HEK293 (cell line): ENCODE data around the gene SLC4A11.

Experiments
- CTCF ChIA-PET: fragments of 350-600 bp; formaldehyde crosslinking; extraction: SDS; loops from one replicate; lab custom pipeline; 2021; ENCODE audit warnings: antibody characterized with exemption; lab: Yijun Ruan, JAX
- POLR2A ChIA-PET: fragments of 300-600 bp; formaldehyde crosslinking; extraction: SDS; loops from one replicate; lab custom pipeline; 2020; ENCODE audit warnings: antibody characterized with exemption, inconsistent platforms; lab: Yijun Ruan, JAX
- H3K27ac ChIP-seq: fragments of 200-500 bp; sonication (Bioruptor generic); 2 replicates; pipeline ENCODE4 v1.5.1; 2014; ENCODE audit warnings: low read depth, low read length, control low read depth, inconsistent platforms; ENCODE audit errors: extremely low read depth
- H3K36me3 ChIP-seq, 2 experiments: fragments of 200-500 bp in 1 of 2; sonication (Bioruptor generic) in 1 of 2; 1 replicate in 1 of 2; 2 replicates in 1 of 2; pipeline ENCODE4 v1.5.1; 2014 to 2017; ENCODE audit warnings: inconsistent platforms in 2 of 2, low read length in 2 of 2; ENCODE audit not compliant: control insufficient read depth in 2 of 2, insufficient read depth in 1 of 2
- H3K4me1 ChIP-seq: fragments of 200-500 bp; sonication (Bioruptor generic); 2 replicates; pipeline ENCODE4 v1.5.1; 2014; ENCODE audit warnings: mild to moderate bottlenecking, low read length, inconsistent platforms; ENCODE audit not compliant: control insufficient read depth, insufficient read depth
- H3K4me3 ChIP-seq: 2 replicates; pipeline ENCODE4 v1.5.1; 2011; ENCODE audit warnings: low read depth, mild to moderate bottlenecking, control low read depth, low read length, moderate library complexity
- H3K9me3 ChIP-seq: fragments of 200-500 bp; sonication (Bioruptor generic); 2 replicates; pipeline ENCODE4 v1.5.1; 2014; ENCODE audit warnings: low read depth, low read length, inconsistent platforms; ENCODE audit not compliant: control insufficient read depth, insufficient read depth
- GLI2 ChIP-seq: fragments of 450-650 bp; formaldehyde crosslinking; IDR thresholded peaks from 2 replicates; pipeline ENCODE4; 2017; ENCODE audit warnings: missing biosample characterization, missing genetic modification characterization, low read depth, borderline replicate concordance
- HOXA7 ChIP-seq: sonication (generic); formaldehyde crosslinking; IDR thresholded peaks from 2 replicates; pipeline ENCODE4 v1.8.1; 2022; ENCODE audit warnings: missing genetic modification reagents, borderline replicate concordance
- HOXC10 ChIP-seq: sonication (generic); formaldehyde crosslinking; IDR thresholded peaks from 2 replicates; pipeline ENCODE4 v1.8.1; 2023; ENCODE audit warnings: mild to moderate bottlenecking, missing genetic modification reagents
- PRDM1 ChIP-seq: fragments of 450-650 bp; formaldehyde crosslinking; IDR thresholded peaks from 2 replicates; pipeline ENCODE4; 2016; ENCODE audit warnings: missing biosample characterization, missing genetic modification characterization
- SETDB1 ChIP-seq: IDR thresholded peaks from one replicate; pipeline ENCODE4 v1.6.1; 2017; ENCODE audit warnings: mild to moderate bottlenecking, low read length, moderate library complexity, mixed read lengths; ENCODE audit not compliant: insufficient read length
- ZBTB1 ChIP-seq: fragments of 450-650 bp; formaldehyde crosslinking; IDR thresholded peaks from 2 replicates; pipeline ENCODE4 v1.5.1; 2016; ENCODE audit warnings: missing biosample characterization, missing genetic modification characterization
- ZBTB17 ChIP-seq: fragments of 450-650 bp; formaldehyde crosslinking; IDR thresholded peaks from 2 replicates; pipeline ENCODE4 v1.5.1; 2016; ENCODE audit warnings: missing biosample characterization, missing genetic modification characterization
- ZIC2 ChIP-seq: fragments of 450-650 bp; formaldehyde crosslinking; IDR thresholded peaks from 2 replicates; pipeline ENCODE4 v1.5.1; 2016; ENCODE audit warnings: missing biosample characterization, missing genetic modification characterization
- ZNF114 ChIP-seq: fragments of 450-650 bp; formaldehyde crosslinking; IDR thresholded peaks from 2 replicates; pipeline ENCODE4 v1.5.0; 2017; ENCODE audit warnings: missing biosample characterization, missing genetic modification characterization
- ZNF121 ChIP-seq: fragments of 450-650 bp; formaldehyde crosslinking; IDR thresholded peaks from 2 replicates; pipeline ENCODE4 v1.5.1; 2016; ENCODE audit warnings: missing biosample characterization, missing genetic modification characterization
- ZNF19 ChIP-seq: fragments of 450-650 bp; formaldehyde crosslinking; IDR thresholded peaks from 2 replicates; pipeline ENCODE4; 2016; ENCODE audit warnings: missing biosample characterization, missing genetic modification characterization, low read depth
- ZNF280C ChIP-seq: fragments of 450-650 bp; formaldehyde crosslinking; IDR thresholded peaks from 2 replicates; pipeline ENCODE4 v1.5.1; 2016; ENCODE audit warnings: missing biosample characterization, missing genetic modification characterization
- ZNF292 ChIP-seq: fragments of 450-650 bp; formaldehyde crosslinking; IDR thresholded peaks from 2 replicates; pipeline ENCODE4 v1.5.1; 2016; ENCODE audit warnings: low read depth, missing biosample characterization, missing genetic modification characterization, borderline replicate concordance
- ZNF302 ChIP-seq: fragments of 450-650 bp; formaldehyde crosslinking; IDR thresholded peaks from 2 replicates; pipeline ENCODE4 v1.5.1; 2016; ENCODE audit warnings: missing biosample characterization, missing genetic modification characterization, low read depth
- ZNF335 ChIP-seq: fragments of 450-650 bp; formaldehyde crosslinking; conservative IDR thresholded peaks from 2 replicates; pipeline ENCODE4 v1.5.1; 2016; ENCODE audit warnings: missing biosample characterization, missing genetic modification characterization
- ZNF48 ChIP-seq: fragments of 450-650 bp; formaldehyde crosslinking; IDR thresholded peaks from 2 replicates; pipeline ENCODE4 v1.5.1; 2016; ENCODE audit warnings: missing biosample characterization, missing genetic modification characterization
- ZNF529 ChIP-seq: fragments of 450-650 bp; formaldehyde crosslinking; IDR thresholded peaks from 2 replicates; pipeline ENCODE4 v1.5.1; 2017; ENCODE audit warnings: missing genetic modification characterization, missing biosample characterization; ENCODE audit not compliant: insufficient replicate concordance
- ZNF548 ChIP-seq: fragments of 450-650 bp; formaldehyde crosslinking; IDR thresholded peaks from 2 replicates; pipeline ENCODE4 v1.5.1; 2016; ENCODE audit warnings: missing biosample characterization, missing genetic modification characterization
- ZNF560 ChIP-seq: fragments of 450-650 bp; formaldehyde crosslinking; IDR thresholded peaks from 2 replicates; pipeline ENCODE4 v1.5.1; 2017; ENCODE audit warnings: missing biosample characterization, missing genetic modification characterization, borderline replicate concordance
- ZNF571 ChIP-seq: fragments of 450-650 bp; formaldehyde crosslinking; IDR thresholded peaks from 2 replicates; pipeline ENCODE4 v1.5.0; 2017; ENCODE audit warnings: missing biosample characterization, missing genetic modification characterization
- ZNF596 ChIP-seq: fragments of 450-650 bp; IDR thresholded peaks from 2 replicates; pipeline ENCODE4 v1.5.0; 2018; ENCODE audit warnings: missing biosample characterization, mild to moderate bottlenecking, missing genetic modification characterization, moderate library complexity
- ZNF624 ChIP-seq: fragments of 450-650 bp; formaldehyde crosslinking; IDR thresholded peaks from 2 replicates; pipeline ENCODE4 v1.5.1; 2017; ENCODE audit warnings: missing biosample characterization, missing genetic modification characterization
- ZNF645 ChIP-seq: fragments of 450-650 bp; formaldehyde crosslinking; IDR thresholded peaks from 2 replicates; pipeline ENCODE4; 2016; ENCODE audit warnings: missing biosample characterization, missing genetic modification characterization
- ZNF768 ChIP-seq: fragments of 450-650 bp; formaldehyde crosslinking; IDR thresholded peaks from 2 replicates; pipeline ENCODE4 v1.5.1; 2018; ENCODE audit warnings: missing biosample characterization, mild to moderate bottlenecking, missing genetic modification characterization
- ZNF776 ChIP-seq: fragments of 450-650 bp; formaldehyde crosslinking; IDR thresholded peaks from 2 replicates; pipeline ENCODE4 v1.5.0; 2017; ENCODE audit warnings: missing biosample characterization, missing genetic modification characterization, borderline replicate concordance
- ZNF792 ChIP-seq: fragments of 450-650 bp; formaldehyde crosslinking; IDR thresholded peaks from 2 replicates; pipeline ENCODE4 v1.5.1; 2016; ENCODE audit warnings: missing biosample characterization, missing genetic modification characterization
- ZSCAN30 ChIP-seq: fragments of 450-650 bp; IDR thresholded peaks from 2 replicates; pipeline ENCODE4 v1.5.1; 2018; ENCODE audit warnings: missing biosample characterization, mild to moderate bottlenecking, missing genetic modification characterization, moderate library complexity
- TF ChIP-seq, protein P1 (sequence below): fragments of 450-650 bp; formaldehyde crosslinking; IDR thresholded peaks from 2 replicates; pipeline ENCODE4 v1.5.1; 2017; ENCODE audit warnings: missing biosample characterization, mild to moderate bottlenecking, missing genetic modification characterization, moderate library complexity

SLC4A11 gene

DNA sequence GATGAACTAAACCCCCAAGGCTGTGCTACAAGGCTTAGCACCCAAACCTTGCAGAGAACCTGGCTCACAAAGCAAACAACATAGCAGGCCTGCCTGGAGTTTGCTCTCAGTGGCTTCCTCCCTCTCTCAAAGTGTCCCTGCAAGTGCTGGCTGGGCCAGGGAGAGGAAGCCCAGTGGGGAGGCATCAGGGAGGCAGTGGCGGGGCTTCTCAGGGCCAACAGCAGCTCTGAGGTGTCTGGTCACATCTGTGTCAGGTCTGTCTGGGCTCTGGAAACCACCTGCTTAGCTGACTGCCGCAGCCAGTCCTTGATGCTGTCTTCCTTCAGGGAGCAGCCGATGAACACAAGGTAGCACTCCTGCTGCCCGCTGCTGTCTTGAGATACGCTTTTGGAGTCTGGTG lies 16.7 kb upstream of the SLC4A11 start:
- no peak overlapping the region for H3K4me3 ChIP-seq
- H3K9me3 ChIP-seq: no peaks in the 10 kb centered on the region
- ChIA-PET CTCF (no interaction called here), POLR2A (no interaction called here)
- TF ChIP-seq ZNF560 (tag by site-specific recombination): no peak
- TF ChIP-seq, protein P1, sequence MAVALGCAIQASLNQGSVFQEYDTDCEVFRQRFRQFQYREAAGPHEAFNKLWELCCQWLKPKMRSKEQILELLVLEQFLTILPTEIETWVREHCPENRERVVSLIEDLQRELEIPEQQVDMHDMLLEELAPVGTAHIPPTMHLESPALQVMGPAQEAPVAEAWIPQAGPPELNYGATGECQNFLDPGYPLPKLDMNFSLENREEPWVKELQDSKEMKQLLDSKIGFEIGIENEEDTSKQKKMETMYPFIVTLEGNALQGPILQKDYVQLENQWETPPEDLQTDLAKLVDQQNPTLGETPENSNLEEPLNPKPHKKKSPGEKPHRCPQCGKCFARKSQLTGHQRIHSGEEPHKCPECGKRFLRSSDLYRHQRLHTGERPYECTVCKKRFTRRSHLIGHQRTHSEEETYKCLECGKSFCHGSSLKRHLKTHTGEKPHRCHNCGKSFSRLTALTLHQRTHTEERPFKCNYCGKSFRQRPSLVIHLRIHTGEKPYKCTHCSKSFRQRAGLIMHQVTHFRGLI: peak; percentile 96
- no peak overlapping the region for H3K27ac ChIP-seq
- peaks cover 3 to 22% of the 10 kb centered on the region in 2 experiments; a peak in 2 of 3 replicates for H3K36me3 ChIP-seq
- H3K4me1 ChIP-seq: no peaks in the 10 kb centered on the region

DNA sequence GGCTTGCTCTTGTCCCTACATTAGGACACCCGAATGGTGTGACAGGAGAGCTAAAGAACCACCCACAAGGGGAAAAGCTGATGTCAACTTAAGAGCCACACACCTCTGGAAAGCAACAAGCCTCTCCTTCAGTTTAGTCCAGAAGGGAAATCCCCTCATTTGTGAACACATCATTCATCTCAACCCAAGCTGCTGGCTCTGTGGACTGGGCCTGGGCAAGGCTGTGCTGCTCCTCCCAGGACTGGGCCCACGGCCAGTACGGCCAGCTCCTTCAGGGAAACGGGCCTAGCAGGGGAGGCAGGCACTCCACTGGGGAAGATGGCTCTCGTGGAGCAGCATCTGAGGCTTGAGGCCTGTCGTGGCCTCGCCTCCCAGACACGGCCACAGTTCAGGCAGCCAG lies 12.8 kb upstream of the SLC4A11 start:
- Histone ChIP-seq H3K9me3 (no peaks in the 10 kb centered on the region), H3K36me3 (peaks cover 3 to 22% of the 10 kb centered on the region in 2 experiments; a peak in 2 of 3 replicates)
- CTCF ChIA-PET: interaction anchor here (0.5 to 6.0 kb wide), 6 partner anchors 12 to 216 kb away, joined by 3 to 70 read pairs (median 14); no protein-coding TSS in a partner anchor
- TF ChIP-seq ZNF280C (tag by site-specific recombination): no peak
- TF ChIP-seq HOXC10 (CRISPR knock-in tag): no peak
- TF ChIP-seq HOXA7 (CRISPR knock-in tag): no peak
- TF ChIP-seq ZBTB1 (tag by site-specific recombination): no peak
- TF ChIP-seq ZNF596 (tag by site-specific recombination): no peak
- no peak for TF ChIP-seq ZNF645 (tag by site-specific recombination)
- no peak for TF ChIP-seq ZNF624 (tag by site-specific recombination)
- no peak for TF ChIP-seq ZNF768
- TF ChIP-seq GLI2: no peak
- no peak for TF ChIP-seq ZNF335 (tag by site-specific recombination)
- TF ChIP-seq ZNF121 (tag by site-specific recombination): no peak
- TF ChIP-seq ZNF19 (tag by site-specific recombination): no peak
- no peak for TF ChIP-seq ZNF792 (tag by site-specific recombination)
- TF ChIP-seq ZNF776 (tag by site-specific recombination): no peak
- TF ChIP-seq SETDB1: no peak
- TF ChIP-seq ZNF48 (tag by site-specific recombination): no peak
- TF ChIP-seq, all 188 proteins: peak for 0
- Histone ChIP-seq H3K4me1 (no peaks in the 10 kb centered on the region), H3K4me3 (no peak overlapping the region), H3K27ac (no peak overlapping the region)
- POLR2A ChIA-PET: interaction anchor here (0.7 to 2.1 kb wide), 2 partner anchors 12 to 47 kb away, joined by 3 to 6 read pairs; partner anchors contain the start of gene SLC4A11

- Histone ChIP-seq H3K27ac (no peak overlapping the region), H3K4me1 (0 out of 2 replicates have a peak, but pooled peaks cover 2% of the 10 kb centered on the region), H3K36me3 (peaks cover 3 to 16% of the 10 kb centered on the region in 2 experiments; a peak in 2 of 3 replicates), H3K9me3 (no peaks in the 10 kb centered on the region), H3K4me3 (no peak overlapping the region)
- POLR2A ChIA-PET: interaction anchor here (1.4 to 2.1 kb wide), 2 partner anchors 8 to 11 kb away, joined by 3 to 6 read pairs; partner anchors contain the start of gene SLC4A11
- CTCF ChIA-PET: interaction anchor here (0.5 to 6.0 kb wide), 24 partner anchors 10 to 203 kb away, joined by 3 to 70 read pairs (median 6); partner anchors contain the start of gene SLC4A11
- TF ChIP-seq ZNF114 (tag by site-specific recombination): no peak
- no peak for TF ChIP-seq ZNF302
- TF ChIP-seq ZSCAN30 (tag by site-specific recombination): peak; percentile 27; the same call in 1 of the 2 replicates
- TF ChIP-seq ZNF529 (tag by site-specific recombination): no peak
- TF ChIP-seq ZIC2 (tag by site-specific recombination): 0 out of 2 replicates have a peak, but pooled peaks have one; percentile 15
- TF ChIP-seq ZNF548 (tag by site-specific recombination): no peak
- TF ChIP-seq ZNF292: no peak
- TF ChIP-seq ZNF560 (tag by site-specific recombination): no peak
- no peak for TF ChIP-seq ZBTB17 (tag by site-specific recombination)
- TF ChIP-seq ZNF571 (tag by site-specific recombination): no peak
- TF ChIP-seq PRDM1 (tag by site-specific recombination): no peak
Observed at GRCh38 chr20:3250091-3250504, 11.1 kb upstream of the SLC4A11 start.
